Osteocyte (in vitro differentiated cells): ENCODE results near the gene NFYB. TPM values are rescaled to one million over a fixed set of nuclear protein-coding genes. Genes with fewer than 3 reads are reported as not detected.

Source experiments
- DNase-seq: peaks from one replicate; pipeline ENCODE4 v3.0.0; 2021; ENCODE audit warnings: mixed read lengths; ENCODE audit not compliant: unreplicated experiment; ENCODE audit errors: extremely low spot score
- H3K27ac Mint-ChIP-seq: one replicate; pipeline ENCODE4 v1.8.0; 2021; ENCODE audit warnings: mild to moderate bottlenecking, mixed read lengths; ENCODE audit not compliant: unreplicated experiment
- H3K27me3 Mint-ChIP-seq: one replicate; pipeline ENCODE4 v1.8.0; 2021; ENCODE audit warnings: mixed read lengths; ENCODE audit not compliant: unreplicated experiment
- H3K36me3 Mint-ChIP-seq: one replicate; pipeline ENCODE4 v1.8.0; 2021; ENCODE audit warnings: mixed read lengths; ENCODE audit not compliant: unreplicated experiment
- H3K4me1 Mint-ChIP-seq: one replicate; pipeline ENCODE4 v1.8.0; 2021; ENCODE audit warnings: mixed read lengths; ENCODE audit not compliant: unreplicated experiment
- H3K4me3 Mint-ChIP-seq: one replicate; pipeline ENCODE4 v1.8.0; 2021; ENCODE audit warnings: mild to moderate bottlenecking, moderate library complexity, mixed read lengths; ENCODE audit not compliant: unreplicated experiment
- H3K9me3 Mint-ChIP-seq: one replicate; pipeline ENCODE4 v1.8.0; 2021; ENCODE audit warnings: mixed read lengths; ENCODE audit not compliant: unreplicated experiment
- CTCF ChIP-seq: fragments of 200-600 bp; sonication (generic); IDR thresholded peaks from 2 replicates; pipeline ENCODE4 v1.5.0; 2021; ENCODE audit warnings: antibody characterized with exemption, mild to moderate bottlenecking, moderate library complexity
- total RNA-seq: library from RNA; stranded (reverse); gene quantifications from 2 replicates; pipeline ENCODE4 v1.2.1, GENCODE V29; 2021

The NFYB gene
- total RNA-seq, 1 donor from 2014 or later: 25.2 TPM

GRCh38 chr12:104073699-104074098, 64.3 kb downstream of the NFYB start:
- Mint-ChIP-seq H3K4me3 (no peak overlapping the region), H3K9me3 (no peaks in the 10 kb centered on the region), H3K4me1 (no peaks in the 10 kb centered on the region), H3K36me3 (peaks cover 34% of the 10 kb centered on the region), H3K27ac (no peak overlapping the region), H3K27me3 (no peaks in the 10 kb centered on the region)
- DNase-seq: no peak
- no peak for TF ChIP-seq CTCF

GRCh38 chr12:104072099-104072498, 65.9 kb downstream of the NFYB start:
- Mint-ChIP-seq H3K27ac (no peak overlapping the region), H3K36me3 (peaks cover 34% of the 10 kb centered on the region), H3K9me3 (no peaks in the 10 kb centered on the region), H3K4me1 (peaks cover 3% of the 10 kb centered on the region), H3K27me3 (no peaks in the 10 kb centered on the region), H3K4me3 (no peak overlapping the region)
- TF ChIP-seq CTCF: no peak
- no peak for DNase-seq

Other genes starting within 250 kb of the NFYB start
- 682 and 686 TPM in 2 replicates for gene HSP90B1, start 207.8 kb downstream of the NFYB start, total RNA-seq
- gene TDG, start 172.3 kb downstream of the NFYB start, total RNA-seq: 32.7 and 33.9 TPM in 2 replicates
- 45.4 and 64.7 TPM in 2 replicates for gene GLT8D2, start 88.0 kb downstream of the NFYB start, total RNA-seq
- gene HCFC2, start 73.7 kb downstream of the NFYB start, total RNA-seq: 20.1 and 21.3 TPM in 2 replicates
- gene TXNRD1, start 77.6 kb upstream of the NFYB start, total RNA-seq: 88.6 and 100 TPM in 2 replicates
- gene EID3, start 165.5 kb upstream of the NFYB start, total RNA-seq: 2.8 and 3.7 TPM in 2 replicates